HG03469 (cell line): ENCODE results near the gene CD247.

Experiments used
- ATAC-seq: cut with Tn5 transposase; IDR thresholded peaks from one replicate; pipeline ENCODE4 v1.9.1; 2021; ENCODE audit warnings: mild to moderate bottlenecking, moderate library complexity, moderate number of reproducible peaks; ENCODE audit not compliant: unreplicated experiment

The CD247 gene

GRCh38 chr1:167512046-167512654 lies 6.2 kb downstream of the CD247 start:
- ATAC-seq = no peak

GRCh38 chr1:167511374-167511986 lies 6.8 kb downstream of the CD247 start:
- no peak for ATAC-seq

DNA sequence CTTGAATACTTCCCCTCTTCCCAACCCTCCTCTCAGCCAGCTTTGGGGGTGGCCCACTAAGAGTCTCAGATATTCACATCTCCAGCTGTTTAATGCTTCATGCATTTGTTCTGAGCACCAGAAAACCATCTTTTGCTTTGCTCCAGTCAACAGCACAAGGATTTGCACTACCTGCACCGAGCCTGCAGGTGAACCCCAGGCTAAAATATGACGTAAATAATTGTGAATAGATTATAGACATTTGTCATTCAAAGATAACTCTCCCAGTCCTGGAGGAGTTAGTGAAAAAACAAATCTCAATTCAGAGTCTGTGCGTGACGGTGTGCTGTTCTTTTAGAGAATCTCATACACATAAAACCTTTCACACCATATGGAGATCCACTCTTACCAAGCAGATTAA lies 7.4 kb downstream of the CD247 start:
- ATAC-seq = no peak

- no peak for ATAC-seq
Measured at GRCh38 chr1:167510244-167510643, 8.1 kb downstream of the CD247 start.

GRCh38 chr1:167509587-167509986 lies 8.7 kb downstream of the CD247 start:
- no peak for ATAC-seq

- ATAC-seq = no peak
Measured at GRCh38 chr1:167507719-167508118, 10.6 kb downstream of the CD247 start.

GRCh38 chr1:167504467-167504827 lies 13.9 kb downstream of the CD247 start:
- no peak for ATAC-seq

- ATAC-seq = no peak
Measured at GRCh38 chr1:167503626-167504466, 14.5 kb downstream of the CD247 start.

DNA sequence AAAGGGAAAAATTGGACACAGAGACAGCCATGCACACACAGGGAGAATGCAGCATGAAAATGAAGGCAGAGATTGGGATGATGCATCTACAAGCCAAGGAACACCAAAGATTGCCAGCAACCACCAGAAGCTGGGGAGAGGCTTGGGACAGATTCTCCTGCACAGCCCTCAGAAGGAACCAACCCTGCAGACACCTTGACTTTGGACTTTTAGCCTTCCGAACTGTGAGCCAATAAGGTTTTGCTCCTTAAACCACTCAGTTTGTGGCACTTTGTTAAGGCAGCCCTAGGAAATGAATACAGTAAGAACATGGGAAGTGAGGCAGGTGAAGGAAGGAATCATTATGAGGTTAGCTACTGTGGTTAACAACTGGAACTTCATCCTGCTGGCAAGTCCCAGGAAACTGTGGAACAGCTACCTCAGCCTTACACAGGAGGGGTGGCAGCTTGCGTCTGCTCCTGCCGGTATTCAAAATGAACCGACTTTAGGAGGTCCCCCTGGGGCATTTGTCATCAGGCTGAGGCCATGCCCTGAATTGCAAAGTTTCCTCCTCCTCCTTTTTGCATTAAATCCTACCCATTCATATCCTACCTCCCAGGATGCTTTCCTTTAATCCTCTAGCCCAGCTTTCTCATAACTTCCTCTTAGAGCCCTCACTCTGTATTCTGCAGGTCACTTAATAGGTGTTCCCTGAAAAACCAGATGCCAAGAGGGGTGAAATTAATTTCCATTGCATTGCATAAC lies 15.4 kb downstream of the CD247 start:
- ATAC-seq = no peak

DNA sequence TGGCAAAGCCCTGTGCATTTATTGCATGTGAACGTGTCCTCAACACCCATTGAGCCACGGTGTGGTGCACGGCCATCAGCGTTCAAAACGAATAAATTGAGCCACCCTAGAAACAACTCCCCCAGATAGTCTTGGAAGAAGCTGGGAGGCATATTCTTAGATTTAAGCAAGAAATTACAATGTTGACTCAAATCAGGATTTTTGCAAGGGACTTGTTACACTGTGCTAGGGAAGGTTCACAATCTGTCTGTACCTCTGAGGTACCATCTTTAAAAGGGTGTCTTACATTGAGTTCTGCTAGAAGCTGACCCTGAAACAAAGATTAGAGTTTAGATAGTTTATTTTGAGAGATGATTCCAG lies 16.2 kb downstream of the CD247 start:
- no peak for ATAC-seq

- ATAC-seq = no peak
Measured at GRCh38 chr1:167501515-167502191, 16.7 kb downstream of the CD247 start.

DNA sequence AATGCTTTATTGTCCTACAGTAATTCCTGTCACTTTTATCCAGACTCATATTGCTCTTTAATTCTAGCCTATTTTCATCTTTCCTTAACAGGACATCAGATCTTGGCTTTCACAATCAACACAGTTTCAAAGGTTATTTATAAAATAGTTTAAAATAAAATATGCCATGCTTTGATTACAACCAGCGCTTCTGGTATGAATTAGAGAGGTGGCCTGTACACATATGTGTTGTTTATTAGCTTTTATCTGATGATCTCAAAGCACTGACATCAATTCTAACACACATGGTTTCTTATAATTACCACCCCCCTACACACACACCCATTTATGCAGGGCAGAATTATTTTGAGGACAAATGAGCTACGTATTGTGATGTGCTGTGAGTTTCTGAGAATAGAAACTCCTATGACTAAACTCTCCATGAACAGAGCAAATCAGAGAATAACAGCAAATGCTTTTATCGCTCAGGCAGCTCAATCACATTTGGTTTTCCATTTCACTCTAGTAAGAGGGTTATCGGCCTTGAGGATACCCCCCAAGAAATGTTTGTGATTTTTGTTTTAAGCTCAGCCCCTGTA lies 18.0 kb downstream of the CD247 start:
- ATAC-seq = no peak

GRCh38 chr1:167499664-167500101 lies 18.6 kb downstream of the CD247 start:
- peak; percentile 93 for ATAC-seq

- ATAC-seq = no peak
Measured at GRCh38 chr1:167499106-167499505, 19.2 kb downstream of the CD247 start.

DNA sequence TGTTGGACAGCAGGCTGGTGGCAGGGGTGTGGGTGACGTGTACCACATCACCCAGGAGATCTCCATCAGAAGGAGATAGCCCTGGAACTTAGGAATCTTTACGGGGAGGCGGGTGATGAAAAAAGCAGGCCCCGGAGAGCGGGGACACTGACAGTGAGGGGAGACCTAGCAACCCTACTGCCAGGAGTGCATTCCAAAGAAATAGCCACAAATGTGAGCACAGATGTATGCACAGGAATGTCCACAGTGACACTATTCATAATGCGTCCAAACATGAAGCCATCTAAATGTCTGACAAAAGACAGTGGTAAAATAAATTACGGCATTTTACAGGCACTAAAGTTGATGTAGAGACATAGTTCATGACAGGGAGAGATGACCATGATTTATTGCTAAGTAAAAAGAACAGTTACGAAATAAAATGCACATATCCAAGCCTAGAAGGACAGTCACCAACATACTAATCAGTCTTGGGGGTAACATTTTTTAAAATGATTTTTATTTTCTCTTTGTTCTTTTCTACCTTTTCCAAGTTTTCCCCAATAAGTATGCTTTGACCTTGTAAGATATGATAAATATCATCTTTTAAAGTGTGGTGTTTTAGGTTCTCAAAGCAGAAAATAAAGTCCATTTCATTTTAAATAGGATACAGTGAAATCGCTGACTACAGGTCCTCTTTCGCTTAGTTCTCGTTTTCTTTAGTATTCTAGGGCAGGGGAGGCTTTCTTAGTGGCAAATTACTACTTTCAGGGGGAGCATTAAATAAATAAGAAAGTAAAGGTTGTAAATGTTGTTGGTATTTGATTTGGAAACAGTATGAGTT lies 21.3 kb downstream of the CD247 start:
- ATAC-seq = no peak

GRCh38 chr1:167493372-167493771 lies 25.0 kb downstream of the CD247 start:
- no peak for ATAC-seq

- no peak for ATAC-seq
Measured at GRCh38 chr1:167492481-167492910, 25.8 kb downstream of the CD247 start.

GRCh38 chr1:167491586-167492461 lies 26.5 kb downstream of the CD247 start:
- no peak for ATAC-seq

DNA sequence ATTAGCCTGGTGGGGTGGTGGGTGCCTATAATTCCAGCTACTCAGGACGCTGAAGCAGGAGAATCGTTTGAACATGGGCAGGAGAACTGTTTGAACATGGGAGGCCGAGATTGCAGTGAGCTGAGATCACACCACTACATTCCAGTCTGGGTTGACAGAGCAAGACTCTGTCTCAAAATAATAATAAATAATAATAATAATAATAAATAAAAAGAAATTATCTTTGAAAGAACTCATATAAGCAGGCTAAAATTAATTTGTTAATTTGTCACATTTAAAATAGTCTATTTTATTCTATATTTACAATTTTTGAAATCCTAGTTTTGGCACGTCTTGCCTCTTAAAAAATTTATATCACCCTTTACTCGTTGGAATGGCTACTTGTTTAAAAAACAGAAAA lies 27.6 kb downstream of the CD247 start:
- no peak for ATAC-seq
